NCI-H460 (cell line): ENCODE results near the gene NFATC2. TPM values are rescaled to one million over a fixed set of nuclear protein-coding genes. Genes with fewer than 3 reads are reported as not detected.
A peak's percentile ranks its signal among the peaks of the same experiment; 100 is the strongest.
"Not testable (repeated sequence)": the region's sequence is repeated elsewhere in the genome, so short reads cannot be mapped to it uniquely, and the experiment has no call there.

Experiments
- DNase-seq: peaks from one replicate; pipeline ENCODE4 v3.0.0-alpha.2; 2016; ENCODE audit warnings: low read depth; ENCODE audit errors: extremely low read depth
- total RNA-seq: library from RNA; depleted of rRNA; stranded (reverse); fragments of >200 nt; shearing (Covaris generic); gene quantifications from 2 replicates; pipeline ENCODE4 v1.2.3, GENCODE V29; 2014

Gene NFATC2
- total RNA-seq, 1 experiment from 2014 or later = 1.1 TPM

GRCh38 chr20:51541189-51542032, 1.1 kb downstream of the NFATC2 start:
- DNase-seq = no peak

GRCh38 chr20:51540580-51540979, 1.9 kb downstream of the NFATC2 start:
- no peak for DNase-seq

DNA sequence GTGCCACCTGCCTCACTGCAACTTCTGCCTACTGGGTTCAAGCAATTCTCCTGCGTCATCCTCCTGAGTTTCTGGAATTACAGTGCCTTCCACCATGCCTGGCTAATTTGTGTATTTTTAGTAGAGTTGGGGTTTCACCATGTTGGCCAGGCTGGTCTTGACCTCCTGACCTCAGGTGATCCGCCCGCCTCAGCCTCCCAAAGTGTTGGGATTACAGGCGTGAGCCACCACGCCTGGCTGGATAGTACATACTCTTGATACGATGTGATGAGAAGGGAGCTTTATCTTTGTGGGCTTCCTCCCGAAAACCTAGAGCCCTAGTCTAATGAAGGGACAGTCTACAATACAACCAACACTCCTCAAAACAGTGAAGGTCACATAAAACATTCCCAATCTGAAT, 2.4 kb downstream of the NFATC2 start:
- not testable (repeated sequence) for DNase-seq

DNA sequence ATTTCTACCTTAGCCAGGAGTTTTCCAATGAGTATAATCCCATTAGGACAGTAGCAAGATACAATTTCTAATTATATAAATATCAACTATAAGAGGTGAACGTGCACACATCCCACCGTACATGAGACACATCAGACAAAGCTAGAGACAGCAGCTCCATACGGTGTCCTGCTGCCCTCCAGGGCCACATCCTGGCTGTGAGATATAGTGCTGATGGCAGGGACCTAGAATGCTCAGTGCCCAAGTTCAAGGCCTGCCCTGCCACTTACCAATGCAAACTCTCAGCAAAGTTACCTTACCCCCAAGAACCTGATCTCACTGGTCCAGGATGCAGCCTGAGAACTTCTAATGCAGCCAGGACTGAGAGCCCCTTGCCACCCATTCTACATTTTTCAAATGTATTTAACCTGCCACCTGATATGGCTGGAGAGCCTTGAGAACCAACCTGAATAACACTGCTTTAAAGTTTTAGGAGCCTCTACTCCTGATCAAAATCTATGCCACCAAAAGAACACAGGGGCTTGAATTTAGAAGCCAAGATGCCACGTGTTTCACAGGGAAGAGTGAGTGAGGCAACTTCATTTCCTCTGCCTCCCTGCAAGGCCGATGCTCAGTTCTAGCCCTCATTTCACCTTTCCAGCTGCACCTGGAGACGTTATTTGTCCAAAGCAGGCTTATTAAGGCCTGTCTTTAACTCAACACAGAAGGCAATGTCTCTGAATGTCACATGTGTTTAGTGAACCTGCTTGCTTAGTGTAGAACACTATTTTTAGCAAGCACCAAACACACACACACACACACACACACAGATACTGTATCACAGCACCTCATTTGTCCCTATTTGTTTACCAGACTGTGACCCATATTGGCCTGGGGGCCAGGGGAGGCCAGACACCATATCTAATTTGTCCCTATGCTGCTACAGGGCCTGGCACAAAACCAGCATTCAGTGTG, 6.1 kb downstream of the NFATC2 start:
- no peak for DNase-seq

DNA sequence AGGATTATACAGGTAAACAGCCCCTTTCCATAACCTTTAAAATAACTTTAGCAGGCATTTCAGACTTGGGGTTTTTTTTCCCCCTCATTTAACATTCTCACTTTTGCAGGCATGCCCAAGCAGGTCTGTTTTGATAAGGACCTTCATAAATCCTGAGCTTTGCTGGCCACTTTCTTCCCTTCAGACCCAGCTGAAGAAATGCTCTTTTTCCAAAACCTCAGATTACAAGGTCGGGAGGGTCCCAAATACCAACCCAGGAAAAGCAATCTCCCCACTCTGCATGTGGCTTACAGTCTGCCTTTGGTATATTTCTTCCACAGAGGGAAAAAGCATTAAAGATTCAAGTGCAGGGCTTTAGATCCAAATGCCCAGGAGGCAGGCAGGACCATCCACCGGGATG, 6.8 kb downstream of the NFATC2 start:
- no peak for DNase-seq

DNA sequence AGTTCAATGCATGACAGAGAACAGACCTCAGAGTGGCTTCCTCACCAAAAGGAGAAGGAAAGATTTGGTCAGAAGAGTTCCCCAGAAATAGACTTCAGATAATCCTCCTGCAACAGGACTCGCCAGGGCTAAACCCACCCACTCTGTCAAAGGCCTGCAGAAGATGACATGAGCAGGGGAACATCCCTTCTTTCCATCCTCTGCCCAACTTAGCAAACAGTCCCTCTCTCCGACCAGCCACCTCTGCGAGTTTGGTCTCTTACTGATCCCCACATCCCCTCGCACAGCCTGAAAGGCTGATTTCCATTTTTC, 7.5 kb downstream of the NFATC2 start:
- DNase-seq = no peak

GRCh38 chr20:51533291-51534172, 9.0 kb downstream of the NFATC2 start:
- DNase-seq = peak; percentile 46

DNA sequence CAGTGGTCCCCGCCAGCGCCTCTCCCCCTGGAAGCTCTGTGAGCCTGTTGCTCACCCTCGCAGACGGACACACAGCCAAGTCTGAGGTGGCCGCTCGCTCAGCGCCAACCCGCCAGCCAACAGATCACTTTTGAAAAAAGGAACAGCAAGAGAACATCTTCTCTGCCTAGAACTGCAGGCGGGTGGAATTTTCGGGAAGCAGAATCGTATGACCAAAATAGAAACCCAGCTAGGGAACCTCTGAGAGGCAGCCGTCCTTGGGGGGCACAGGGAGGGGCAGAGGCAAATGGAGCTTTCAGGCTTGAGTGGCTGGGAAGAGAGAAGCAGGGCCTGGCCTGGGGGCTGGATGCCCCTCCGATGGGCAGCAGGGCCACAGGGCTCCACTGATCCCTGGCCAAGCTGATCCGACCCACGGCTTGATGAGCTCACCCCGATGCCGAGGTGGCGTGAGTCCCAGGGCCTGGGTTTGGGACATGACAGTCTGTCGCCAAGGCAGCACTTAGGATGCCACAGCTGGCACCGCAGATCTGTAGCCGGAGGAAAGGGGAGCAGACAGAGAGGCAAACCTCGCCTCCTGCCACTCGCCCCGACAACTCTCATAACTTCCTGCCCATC, 9.8 kb downstream of the NFATC2 start:
- DNase-seq = no peak

GRCh38 chr20:51531712-51532456, 10.6 kb downstream of the NFATC2 start:
- DNase-seq = no peak

DNA sequence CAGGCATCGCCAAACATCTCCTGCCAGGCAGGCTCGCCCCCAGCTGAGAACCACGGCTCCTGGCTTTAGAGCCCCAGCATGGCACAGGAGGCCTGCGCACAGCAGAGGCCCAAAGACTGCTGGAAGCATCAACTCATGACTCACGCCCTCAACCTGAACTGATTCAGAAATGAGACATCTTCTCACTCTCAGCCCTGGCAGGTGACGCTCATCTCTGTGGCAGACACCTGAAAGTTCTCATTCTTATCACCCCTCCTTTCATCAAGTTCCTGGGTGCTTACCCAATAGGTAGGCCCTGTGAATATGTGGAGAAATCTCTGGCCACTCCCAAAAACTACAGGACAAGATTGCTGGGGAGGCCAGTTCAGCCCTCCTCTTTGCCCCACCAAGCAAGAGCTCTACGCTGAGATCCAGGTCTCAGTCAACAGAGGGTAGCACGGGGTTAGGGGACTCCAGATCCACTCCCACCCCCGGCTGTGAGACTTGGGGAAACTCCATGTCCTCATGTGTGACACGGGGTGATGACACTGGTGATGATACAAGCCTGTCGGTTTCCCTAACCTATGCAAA, 11.3 kb downstream of the NFATC2 start:
- DNase-seq = no peak

- DNase-seq = no peak
These were observed 12.8 kb downstream of the NFATC2 start for GRCh38 chr20:51529758-51530157.

GRCh38 chr20:51529081-51529681, 13.3 kb downstream of the NFATC2 start:
- DNase-seq = no peak

GRCh38 chr20:51528263-51529027, 14.1 kb downstream of the NFATC2 start:
- DNase-seq = no peak

GRCh38 chr20:51526754-51527153, 15.8 kb downstream of the NFATC2 start:
- no peak for DNase-seq

DNA sequence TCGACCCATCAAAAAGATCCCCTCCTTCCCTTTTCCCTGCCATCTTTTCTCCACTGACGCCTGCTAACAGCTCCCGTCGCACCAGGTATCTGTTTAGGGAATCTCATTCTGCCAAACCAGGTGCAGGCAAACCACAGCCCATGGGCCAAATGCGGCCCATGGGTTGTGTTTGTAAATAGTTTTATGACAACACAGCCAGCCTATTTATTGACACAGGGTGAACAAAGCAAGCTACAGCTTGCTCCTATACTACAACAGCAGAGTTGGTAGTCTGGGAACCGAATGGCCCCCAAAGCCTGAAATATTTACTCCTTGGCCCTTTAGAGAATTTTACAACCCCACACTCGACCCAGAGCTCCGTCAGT, 16.4 kb downstream of the NFATC2 start:
- DNase-seq = no peak

GRCh38 chr20:51525241-51526105, 17.0 kb downstream of the NFATC2 start:
- DNase-seq = no peak
